GM13977 (cell line): ENCODE data around the gene SPPL2B.

Experiments used
- DNase-seq: peaks from one replicate; pipeline ENCODE4 v3.0.0; 2012; ENCODE audit warnings: low spot score
- CTCF ChIP-seq: IDR thresholded peaks from 2 replicates; pipeline ENCODE4 v1.5.1; 2012; ENCODE audit warnings: mild to moderate bottlenecking, control low read depth; ENCODE audit not compliant: insufficient read depth; ENCODE audit errors: extremely low read depth, missing control alignments
- in situ Hi-C: fragments of 300-500 bp; cut with MboI; formaldehyde crosslinking; loops from one replicate; pipeline ENCODE4 v1.12.0; 2022; ENCODE audit warnings: low sequenced_read_pairs, low pct_unique_long_range_greater_than_20kb, mixed read lengths, inconsistent platforms; ENCODE audit not compliant: unreplicated experiment

Gene SPPL2B

GRCh38 chr19:2302319-2303210, 25.9 kb upstream of the SPPL2B start:
- in situ Hi-C loops = no loop called here
- no peak for DNase-seq
- no peak for TF ChIP-seq CTCF

GRCh38 chr19:2303211-2303798, 25.2 kb upstream of the SPPL2B start:
- in situ Hi-C loops = no loop called here
- DNase-seq = no peak

GRCh38 chr19:2305452-2306280, 22.8 kb upstream of the SPPL2B start:
- in situ Hi-C loops = no loop called here
- TF ChIP-seq CTCF = no peak
- no peak for DNase-seq

More at GRCh38 chr19:2303211-2303798, 25.2 kb upstream of the SPPL2B start:
- no peak for TF ChIP-seq CTCF

- in situ Hi-C loops = no loop called here
- no peak for DNase-seq
- no peak for TF ChIP-seq CTCF
Measured at GRCh38 chr19:2306281-2306806, 22.1 kb upstream of the SPPL2B start.

GRCh38 chr19:2306971-2307370, 21.5 kb upstream of the SPPL2B start:
- TF ChIP-seq CTCF = no peak
- in situ Hi-C loops = no loop called here
- DNase-seq = no peak

- in situ Hi-C loops = no loop called here
- TF ChIP-seq CTCF = no peak
Measured at GRCh38 chr19:2307518-2308012, 20.9 kb upstream of the SPPL2B start.

More at GRCh38 chr19:2307518-2308012, 20.9 kb upstream of the SPPL2B start:
- DNase-seq = no peak
